Endothelial cell of umbilical vein (primary cell): ENCODE results near the gene OPCML.

Source experiments
- POLR2A ChIP-seq: IDR thresholded peaks from 2 replicates; pipeline ENCODE4 v1.6.1; 2012; ENCODE audit warnings: low read depth, mild to moderate bottlenecking, control low read depth, low read length
- TF ChIP-seq, protein P1 (sequence below), 2 donors: IDR thresholded peaks; 1 replicate in 1 of 2; 2 replicates in 1 of 2; pipeline ENCODE4 v1.5.1; 2011; ENCODE audit warnings: low read length in 2 of 2, mild to moderate bottlenecking in 2 of 2, moderate library complexity in 2 of 2, control low read depth in 1 of 2, inconsistent platforms in 1 of 2, low read depth in 1 of 2; ENCODE audit not compliant: insufficient read depth in 1 of 2; ENCODE audit errors: extremely low read depth in 1 of 2

DNA sequence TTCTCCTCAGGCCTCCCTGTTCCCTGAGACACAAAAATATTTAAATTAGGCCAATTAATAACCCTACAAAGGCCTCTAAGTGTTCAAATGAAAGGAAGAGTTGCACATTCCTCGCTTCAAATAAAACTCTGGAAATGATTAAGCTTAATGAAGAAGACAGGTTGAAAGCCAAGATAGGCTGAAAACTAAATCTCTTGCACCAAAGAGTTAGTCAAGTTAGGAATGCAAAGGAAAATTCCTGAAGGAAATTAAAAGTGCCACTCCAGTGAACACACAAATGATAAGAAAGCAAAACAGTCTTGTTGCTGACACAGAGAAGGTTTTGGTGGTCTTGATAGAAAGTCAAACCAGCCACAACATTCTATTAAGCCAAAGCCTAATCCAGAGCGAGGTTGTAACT is 574.4 kb downstream of the OPCML start:
- TF ChIP-seq POLR2A, result no peak
- TF ChIP-seq, protein P1, sequence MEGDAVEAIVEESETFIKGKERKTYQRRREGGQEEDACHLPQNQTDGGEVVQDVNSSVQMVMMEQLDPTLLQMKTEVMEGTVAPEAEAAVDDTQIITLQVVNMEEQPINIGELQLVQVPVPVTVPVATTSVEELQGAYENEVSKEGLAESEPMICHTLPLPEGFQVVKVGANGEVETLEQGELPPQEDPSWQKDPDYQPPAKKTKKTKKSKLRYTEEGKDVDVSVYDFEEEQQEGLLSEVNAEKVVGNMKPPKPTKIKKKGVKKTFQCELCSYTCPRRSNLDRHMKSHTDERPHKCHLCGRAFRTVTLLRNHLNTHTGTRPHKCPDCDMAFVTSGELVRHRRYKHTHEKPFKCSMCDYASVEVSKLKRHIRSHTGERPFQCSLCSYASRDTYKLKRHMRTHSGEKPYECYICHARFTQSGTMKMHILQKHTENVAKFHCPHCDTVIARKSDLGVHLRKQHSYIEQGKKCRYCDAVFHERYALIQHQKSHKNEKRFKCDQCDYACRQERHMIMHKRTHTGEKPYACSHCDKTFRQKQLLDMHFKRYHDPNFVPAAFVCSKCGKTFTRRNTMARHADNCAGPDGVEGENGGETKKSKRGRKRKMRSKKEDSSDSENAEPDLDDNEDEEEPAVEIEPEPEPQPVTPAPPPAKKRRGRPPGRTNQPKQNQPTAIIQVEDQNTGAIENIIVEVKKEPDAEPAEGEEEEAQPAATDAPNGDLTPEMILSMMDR (IDR thresholded peaks at IDR 0.05; ENCODE audit: extremely low read depth in 1 of 2, insufficient read depth in 1 of 2, low read depth in 1 of 2, low read length in 2 of 2), result no peak
